ENCODE data around the gene PCDHB14. TPM values are rescaled to one million over a fixed set of nuclear protein-coding genes. Genes with fewer than 3 reads are reported as not detected.
"Not testable (repeated sequence)": the region's sequence is repeated elsewhere in the genome, so short reads cannot be mapped to it uniquely, and the experiment has no call there.

PCDHB14 gene
- total RNA-seq, 1 donor from 2014 or later: 0.11 TPM

- intact Hi-C loops (cut with micrococcal nuclease): no loop called here
- Mint-ChIP-seq H3K27me3 (peaks cover 5% of the 10 kb centered on the region), H3K4me3 (no peak overlapping the region), H3K36me3 (ENCODE audit: low read depth) (peaks cover 4% of the 10 kb centered on the region), H3K4me1 (no peaks in the 10 kb centered on the region), H3K27ac (no peak overlapping the region), H3K9me3 (peaks cover 31% of the 10 kb centered on the region)
- DNase-seq (no peak), ATAC-seq (ENCODE audit: low read depth) (no peak)
- ChIA-PET CTCF (no interaction called here), POLR2A (no interaction called here)
- TF ChIP-seq CTCF (IDR thresholded peaks at IDR 0.05): no peak
Observed at GRCh38 chr5:141234109-141234667, 11.0 kb downstream of the PCDHB14 start.

- intact Hi-C loops (cut with micrococcal nuclease); CTCF ChIA-PET; H3K4me3 Mint-ChIP-seq; DNase-seq; H3K27ac Mint-ChIP-seq; ATAC-seq (ENCODE audit: low read depth); POLR2A ChIA-PET; H3K4me1 Mint-ChIP-seq: not testable (repeated sequence)
- Mint-ChIP-seq H3K36me3 (ENCODE audit: low read depth) (peaks cover 13% of the 10 kb centered on the region), H3K9me3 (peaks cover 46% of the 10 kb centered on the region), H3K27me3 (peaks cover 17% of the 10 kb centered on the region)
Observed at GRCh38 chr5:141235922-141236321, 12.8 kb downstream of the PCDHB14 start.

- TF ChIP-seq CTCF (IDR thresholded peaks at IDR 0.05): no peak
- ChIA-PET POLR2A (no interaction called here), CTCF (no interaction called here)
- Mint-ChIP-seq H3K4me1 (no peaks in the 10 kb centered on the region), H3K4me3 (no peak overlapping the region), H3K9me3 (peaks cover 47% of the 10 kb centered on the region), H3K27ac (no peak overlapping the region), H3K36me3 (ENCODE audit: low read depth) (peaks cover 14% of the 10 kb centered on the region), H3K27me3 (peaks cover 17% of the 10 kb centered on the region)
- DNase-seq: no peak
- intact Hi-C loops (cut with micrococcal nuclease): no loop called here
- no peak for ATAC-seq (ENCODE audit: low read depth)
Observed at GRCh38 chr5:141236516-141237313, 13.6 kb downstream of the PCDHB14 start.

GRCh38 chr5:141241496-141241895 is 18.4 kb downstream of the PCDHB14 start:
- intact Hi-C loops (cut with micrococcal nuclease): no loop called here
- peaks cover 19% of the 10 kb centered on the region for H3K36me3 Mint-ChIP-seq (ENCODE audit: low read depth)
- peaks cover 39% of the 10 kb centered on the region for H3K9me3 Mint-ChIP-seq
- H3K27ac Mint-ChIP-seq: no peak overlapping the region
- DNase-seq (no peak), ATAC-seq (ENCODE audit: low read depth) (no peak)
- TF ChIP-seq CTCF (IDR thresholded peaks at IDR 0.05): no peak
- ChIA-PET CTCF (no interaction called here), POLR2A (no interaction called here)
- H3K4me3 Mint-ChIP-seq: no peak overlapping the region
- H3K4me1 Mint-ChIP-seq: no peaks in the 10 kb centered on the region
- peaks cover 28% of the 10 kb centered on the region for H3K27me3 Mint-ChIP-seq

- Mint-ChIP-seq H3K27me3 (peaks cover 17% of the 10 kb centered on the region), H3K9me3 (peaks cover 49% of the 10 kb centered on the region), H3K4me1 (no peaks in the 10 kb centered on the region), H3K36me3 (ENCODE audit: low read depth) (peaks cover 22% of the 10 kb centered on the region), H3K27ac (no peak within 1 kb of the TSS), H3K4me3 (no peak within 1 kb of the TSS)
- intact Hi-C loops (cut with micrococcal nuclease): no loop called here
- no peak for TF ChIP-seq CTCF (IDR thresholded peaks at IDR 0.05)
- ChIA-PET POLR2A (no interaction called here), CTCF (interaction anchor here (0.6 to 1.0 kb wide), 2 partner anchors 225 to 319 kb away, joined by 3 to 4 read pairs; no protein-coding TSS in a partner anchor)
- ATAC-seq (ENCODE audit: low read depth): no peak
- DNase-seq: no peak
Observed at GRCh38 chr5:141245250-141245717, 22.1 kb downstream of the PCDHB14 start, which contains the start of gene PCDHB15. Gene PCDHB15 (plus strand): TSS chr5:141245395. CDS start chr5:141245579, 184 bp downstream.

- CTCF ChIA-PET; H3K4me3 Mint-ChIP-seq; intact Hi-C loops (cut with micrococcal nuclease); H3K4me1 Mint-ChIP-seq; H3K27ac Mint-ChIP-seq; ATAC-seq (ENCODE audit: low read depth); POLR2A ChIA-PET; DNase-seq: not testable (repeated sequence)
- Mint-ChIP-seq H3K27me3 (peaks cover 11% of the 10 kb centered on the region), H3K36me3 (ENCODE audit: low read depth) (peaks cover 16% of the 10 kb centered on the region), H3K9me3 (peaks cover 39% of the 10 kb centered on the region)
Observed at GRCh38 chr5:141246971-141247370, 23.8 kb downstream of the PCDHB14 start.

GRCh38 chr5:141247434-141247833 is 24.3 kb downstream of the PCDHB14 start:
- DNase-seq; H3K4me3 Mint-ChIP-seq; H3K27ac Mint-ChIP-seq; CTCF ChIA-PET; intact Hi-C loops (cut with micrococcal nuclease); H3K4me1 Mint-ChIP-seq; POLR2A ChIA-PET; ATAC-seq (ENCODE audit: low read depth): not testable (repeated sequence)
- H3K9me3 Mint-ChIP-seq: peaks cover 39% of the 10 kb centered on the region
- H3K27me3 Mint-ChIP-seq: peaks cover 11% of the 10 kb centered on the region
- H3K36me3 Mint-ChIP-seq (ENCODE audit: low read depth): peaks cover 16% of the 10 kb centered on the region
